Fibroblast of lung (primary cell): ENCODE measurements around the gene EYA2. TPM values are rescaled to one million over a fixed set of nuclear protein-coding genes. Genes with fewer than 3 reads are reported as not detected.

ENCODE experiments used
- DNase-seq, 2 donors: peaks; one replicate each; pipeline versions ENCODE4 v3.0.0 to v3.0.0-alpha.2; 2010; ENCODE audit warnings: low read depth in 2 of 2
- H2AFZ ChIP-seq: 2 replicates; pipeline ENCODE4 v1.5.1; 2012; ENCODE audit warnings: low read length, control low read depth, inconsistent platforms
- H3K27ac ChIP-seq: 2 replicates; pipeline ENCODE4 v1.5.1; 2011; ENCODE audit warnings: low read length, control low read depth; ENCODE audit not compliant: insufficient read depth
- H3K27me3 ChIP-seq: 2 replicates; pipeline ENCODE4 v1.5.1; 2011; ENCODE audit warnings: mild to moderate bottlenecking, low read length; ENCODE audit not compliant: control insufficient read depth, insufficient read depth
- H3K36me3 ChIP-seq: 2 replicates; pipeline ENCODE4 v1.5.1; 2011; ENCODE audit warnings: low read length; ENCODE audit not compliant: control insufficient read depth, insufficient read depth
- H3K4me1 ChIP-seq: 2 replicates; pipeline ENCODE4 v1.5.1; 2011; ENCODE audit warnings: low read length; ENCODE audit not compliant: control insufficient read depth, insufficient read depth; ENCODE audit errors: extremely low read depth
- H3K4me2 ChIP-seq: 2 replicates; pipeline ENCODE4 v1.5.1; 2011; ENCODE audit warnings: low read length, control low read depth; ENCODE audit not compliant: insufficient read depth; ENCODE audit errors: extremely low read depth
- H3K4me3 ChIP-seq, 4 experiments: fragments of 200-600 bp in 1 of 4; sonication (generic) in 1 of 4; replicated peaks in 1 of 4; 2 replicates each; pipeline ENCODE4 v1.5.1; 2011 to 2016; ENCODE audit warnings: low read length in 4 of 4, low read depth in 3 of 4, mild to moderate bottlenecking in 3 of 4, control low read depth in 2 of 4, inconsistent platforms in 1 of 4, mixed read lengths in 1 of 4; ENCODE audit not compliant: insufficient read depth in 1 of 4; ENCODE audit errors: control extremely low read depth in 1 of 4
- H3K79me2 ChIP-seq: 2 replicates; pipeline ENCODE4 v1.5.1; 2012; ENCODE audit warnings: mild to moderate bottlenecking, low read length, inconsistent platforms; ENCODE audit not compliant: control insufficient read depth, insufficient read depth
- H3K9ac ChIP-seq: 2 replicates; pipeline ENCODE4 v1.5.1; 2011; ENCODE audit warnings: mild to moderate bottlenecking, low read length, control low read depth; ENCODE audit not compliant: insufficient read depth
- H3K9me3 ChIP-seq: 2 replicates; pipeline ENCODE4 v1.5.1; 2012; ENCODE audit warnings: low read depth, low read length; ENCODE audit not compliant: control insufficient read depth, insufficient read depth
- H4K20me1 ChIP-seq: 2 replicates; pipeline ENCODE4 v1.5.1; 2011; ENCODE audit warnings: low read length; ENCODE audit not compliant: control insufficient read depth, insufficient read depth; ENCODE audit errors: extremely low read depth
- CTCF ChIP-seq, 2 donors: IDR thresholded peaks in 1 of 2; conservative IDR thresholded peaks in 1 of 2; 1 replicate in 1 of 2; 2 replicates in 1 of 2; pipeline ENCODE4 v1.5.1; 2011 to 2012; ENCODE audit warnings: low read length in 2 of 2, control low read depth in 1 of 2, inconsistent platforms in 1 of 2, low read depth in 1 of 2, mild to moderate bottlenecking in 1 of 2
- EZH2 ChIP-seq: IDR thresholded peaks from 2 replicates; pipeline ENCODE4 v1.5.1; 2012; ENCODE audit warnings: low read length, control low read depth, mild to moderate bottlenecking; ENCODE audit errors: missing control alignments
- polyA plus RNA-seq, 2 donors: library from polyadenylated mRNA; depleted of rRNA in 1 of 2; stranded (reverse) in 1 of 2; unstranded in 1 of 2; fragments of >200 nt; gene quantifications; 2 replicates each; pipeline ENCODE4 v1.2.1, GENCODE V29; 2011 to 2012; ENCODE audit warnings: missing spikeins in 1 of 2
- total RNA-seq: library from RNA; depleted of rRNA; stranded (reverse); fragments of >200 nt; gene quantifications from 2 replicates; pipeline ENCODE4 v1.2.1, GENCODE V29; 2014

EYA2 gene
- total and polyA plus RNA-seq, 2 donors (not counting 1 experiment from before 2014, with no cell fraction given): 0.37 to 1.7 TPM

- DNase-seq: no peak
- Histone ChIP-seq H3K4me1 (no peaks in the 10 kb centered on the region), H3K36me3 (peaks cover 15% of the 10 kb centered on the region), H3K79me2 (no peaks in the 10 kb centered on the region), H4K20me1 (no peaks in the 10 kb centered on the region), H2AFZ (no peak overlapping the region), H3K27ac (no peak overlapping the region), H3K27me3 (no peaks in the 10 kb centered on the region), H3K4me3 (no peak overlapping the region), H3K9me3 (no peaks in the 10 kb centered on the region), H3K4me2 (no peak overlapping the region), H3K9ac (no peak overlapping the region)
- TF ChIP-seq EZH2: no peak
- TF ChIP-seq CTCF (conservative IDR thresholded peaks at IDR 0.05 in 1 of 2, IDR thresholded peaks at IDR 0.05 in 1 of 2; ENCODE audit: low read depth in 1 of 2, low read length in 2 of 2): no peak
Measured at GRCh38 chr20:47210470-47210869, 315.8 kb downstream of the EYA2 start.

GRCh38 chr20:47211036-47211435 lies 316.4 kb downstream of the EYA2 start:
- no peak overlapping the region for H3K4me2 ChIP-seq
- H3K4me1 ChIP-seq: no peaks in the 10 kb centered on the region
- no peak for DNase-seq
- TF ChIP-seq EZH2 (no peak), CTCF (conservative IDR thresholded peaks at IDR 0.05 in 1 of 2, IDR thresholded peaks at IDR 0.05 in 1 of 2; ENCODE audit: low read depth in 1 of 2, low read length in 2 of 2) (no peak)
- no peak overlapping the region for H3K4me3 ChIP-seq
- no peak overlapping the region for H3K27ac ChIP-seq
- no peak overlapping the region for H3K9ac ChIP-seq
- H3K79me2 ChIP-seq: no peaks in the 10 kb centered on the region
- H4K20me1 ChIP-seq: no peaks in the 10 kb centered on the region
- no peaks in the 10 kb centered on the region for H3K27me3 ChIP-seq
- no peak overlapping the region for H2AFZ ChIP-seq
- peaks cover 15% of the 10 kb centered on the region for H3K36me3 ChIP-seq
- H3K9me3 ChIP-seq: no peaks in the 10 kb centered on the region

GRCh38 chr20:47212606-47213207 lies 318.1 kb downstream of the EYA2 start:
- Histone ChIP-seq H3K36me3 (peaks cover 15% of the 10 kb centered on the region), H3K9me3 (no peaks in the 10 kb centered on the region), H3K9ac (no peak overlapping the region), H3K79me2 (no peaks in the 10 kb centered on the region), H3K4me3 (no peak overlapping the region), H3K27ac (no peak overlapping the region), H3K4me1 (no peaks in the 10 kb centered on the region), H3K4me2 (no peak overlapping the region), H4K20me1 (no peaks in the 10 kb centered on the region), H3K27me3 (no peaks in the 10 kb centered on the region), H2AFZ (no peak overlapping the region)
- no peak for TF ChIP-seq CTCF (conservative IDR thresholded peaks at IDR 0.05 in 1 of 2, IDR thresholded peaks at IDR 0.05 in 1 of 2; ENCODE audit: low read depth in 1 of 2, low read length in 2 of 2)
- no peak for TF ChIP-seq EZH2
- DNase-seq: no peak
